Fibroblast of lung (primary cell): Measurements from ENCODE around the gene PRMT7. TPM values are rescaled to one million over a fixed set of nuclear protein-coding genes. Genes with fewer than 3 reads are reported as not detected.

Experiments
- DNase-seq, 2 donors: peaks; one replicate each; pipeline versions ENCODE4 v3.0.0 to v3.0.0-alpha.2; 2010; ENCODE audit warnings: low read depth in 2 of 2
- H2AFZ ChIP-seq: 2 replicates; pipeline ENCODE4 v1.5.1; 2012; ENCODE audit warnings: low read length, control low read depth, inconsistent platforms
- H3K27ac ChIP-seq: 2 replicates; pipeline ENCODE4 v1.5.1; 2011; ENCODE audit warnings: low read length, control low read depth; ENCODE audit not compliant: insufficient read depth
- H3K27me3 ChIP-seq: 2 replicates; pipeline ENCODE4 v1.5.1; 2011; ENCODE audit warnings: mild to moderate bottlenecking, low read length; ENCODE audit not compliant: control insufficient read depth, insufficient read depth
- H3K36me3 ChIP-seq: 2 replicates; pipeline ENCODE4 v1.5.1; 2011; ENCODE audit warnings: low read length; ENCODE audit not compliant: control insufficient read depth, insufficient read depth
- H3K4me1 ChIP-seq: 2 replicates; pipeline ENCODE4 v1.5.1; 2011; ENCODE audit warnings: low read length; ENCODE audit not compliant: control insufficient read depth, insufficient read depth; ENCODE audit errors: extremely low read depth
- H3K4me2 ChIP-seq: 2 replicates; pipeline ENCODE4 v1.5.1; 2011; ENCODE audit warnings: low read length, control low read depth; ENCODE audit not compliant: insufficient read depth; ENCODE audit errors: extremely low read depth
- H3K4me3 ChIP-seq, 4 experiments: fragments of 200-600 bp in 1 of 4; sonication (generic) in 1 of 4; replicated peaks in 1 of 4; 2 replicates each; pipeline ENCODE4 v1.5.1; 2011 to 2016; ENCODE audit warnings: low read length in 4 of 4, low read depth in 3 of 4, mild to moderate bottlenecking in 3 of 4, control low read depth in 2 of 4, inconsistent platforms in 1 of 4, mixed read lengths in 1 of 4; ENCODE audit not compliant: insufficient read depth in 1 of 4; ENCODE audit errors: control extremely low read depth in 1 of 4
- H3K79me2 ChIP-seq: 2 replicates; pipeline ENCODE4 v1.5.1; 2012; ENCODE audit warnings: mild to moderate bottlenecking, low read length, inconsistent platforms; ENCODE audit not compliant: control insufficient read depth, insufficient read depth
- H3K9ac ChIP-seq: 2 replicates; pipeline ENCODE4 v1.5.1; 2011; ENCODE audit warnings: mild to moderate bottlenecking, low read length, control low read depth; ENCODE audit not compliant: insufficient read depth
- H3K9me3 ChIP-seq: 2 replicates; pipeline ENCODE4 v1.5.1; 2012; ENCODE audit warnings: low read depth, low read length; ENCODE audit not compliant: control insufficient read depth, insufficient read depth
- H4K20me1 ChIP-seq: 2 replicates; pipeline ENCODE4 v1.5.1; 2011; ENCODE audit warnings: low read length; ENCODE audit not compliant: control insufficient read depth, insufficient read depth; ENCODE audit errors: extremely low read depth
- EZH2 ChIP-seq: IDR thresholded peaks from 2 replicates; pipeline ENCODE4 v1.5.1; 2012; ENCODE audit warnings: low read length, control low read depth, mild to moderate bottlenecking; ENCODE audit errors: missing control alignments
- polyA plus RNA-seq, 2 donors: library from polyadenylated mRNA; depleted of rRNA in 1 of 2; stranded (reverse) in 1 of 2; unstranded in 1 of 2; fragments of >200 nt; gene quantifications; 2 replicates each; pipeline ENCODE4 v1.2.1, GENCODE V29; 2011 to 2012; ENCODE audit warnings: missing spikeins in 1 of 2
- total RNA-seq: library from RNA; depleted of rRNA; stranded (reverse); fragments of >200 nt; gene quantifications from 2 replicates; pipeline ENCODE4 v1.2.1, GENCODE V29; 2014
- TF ChIP-seq, protein P1 (sequence below), 2 donors: IDR thresholded peaks in 1 of 2; conservative IDR thresholded peaks in 1 of 2; 1 replicate in 1 of 2; 2 replicates in 1 of 2; pipeline ENCODE4 v1.5.1; 2011 to 2012; ENCODE audit warnings: low read length in 2 of 2, control low read depth in 1 of 2, inconsistent platforms in 1 of 2, low read depth in 1 of 2, mild to moderate bottlenecking in 1 of 2

PRMT7 gene
- total and polyA plus RNA-seq, 2 donors (not counting 1 experiment from before 2014, with no cell fraction given), result 24.0 to 39.3 TPM

DNA sequence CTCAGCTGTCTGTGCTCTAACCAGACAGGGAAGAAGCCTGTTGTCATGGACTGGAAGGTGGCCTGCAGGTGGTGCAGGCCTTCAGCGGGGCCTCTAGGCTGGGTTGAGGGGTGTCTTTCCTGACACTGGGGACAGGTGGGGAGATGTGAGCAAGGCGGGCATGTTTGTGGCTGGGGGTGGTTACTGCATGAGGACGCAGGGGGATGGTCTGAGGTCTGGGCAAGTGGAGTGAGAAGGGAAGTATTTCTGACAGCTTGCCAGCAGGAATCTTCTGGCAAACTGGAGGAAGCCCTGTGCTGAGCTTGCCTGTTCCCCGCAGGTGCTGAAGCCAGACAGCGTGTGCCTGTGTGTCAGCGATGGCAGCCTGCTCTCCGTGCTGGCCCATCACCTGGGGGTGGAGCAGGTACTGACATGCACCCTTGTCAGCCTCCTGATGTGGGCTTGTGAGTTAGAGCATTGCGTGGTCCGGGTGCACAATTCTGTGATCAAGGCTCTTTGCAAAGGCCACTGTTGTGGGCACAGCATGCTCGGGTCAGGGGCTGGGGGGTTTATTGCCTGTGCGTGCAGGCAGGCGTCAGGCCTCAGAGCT, 36.2 kb downstream of the PRMT7 start:
- Histone ChIP-seq H3K27ac (no peak overlapping the region), H3K36me3 (peaks cover 20% of the 10 kb centered on the region)
- no peak for DNase-seq

DNA sequence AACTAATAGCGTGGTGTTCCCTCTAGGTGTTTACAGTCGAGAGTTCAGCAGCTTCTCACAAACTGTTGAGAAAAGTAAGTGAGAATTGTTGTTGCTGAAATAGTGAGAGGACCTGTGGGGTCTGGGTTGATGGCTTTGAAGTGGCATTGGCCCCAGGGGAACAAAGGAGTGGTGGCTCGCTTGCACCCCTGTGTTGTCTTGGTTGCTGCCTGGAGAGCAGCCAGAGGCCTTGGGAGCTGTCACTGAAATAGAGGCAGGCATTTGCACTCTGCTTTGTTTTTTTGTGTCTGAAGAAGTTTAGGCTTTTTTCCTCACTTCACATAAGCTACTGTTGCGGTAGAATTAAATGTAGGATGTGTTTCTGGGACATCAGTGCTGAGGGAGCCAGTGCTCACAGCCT, 36.8 kb downstream of the PRMT7 start:
- TF ChIP-seq EZH2, result no peak
- TF ChIP-seq, protein P1, sequence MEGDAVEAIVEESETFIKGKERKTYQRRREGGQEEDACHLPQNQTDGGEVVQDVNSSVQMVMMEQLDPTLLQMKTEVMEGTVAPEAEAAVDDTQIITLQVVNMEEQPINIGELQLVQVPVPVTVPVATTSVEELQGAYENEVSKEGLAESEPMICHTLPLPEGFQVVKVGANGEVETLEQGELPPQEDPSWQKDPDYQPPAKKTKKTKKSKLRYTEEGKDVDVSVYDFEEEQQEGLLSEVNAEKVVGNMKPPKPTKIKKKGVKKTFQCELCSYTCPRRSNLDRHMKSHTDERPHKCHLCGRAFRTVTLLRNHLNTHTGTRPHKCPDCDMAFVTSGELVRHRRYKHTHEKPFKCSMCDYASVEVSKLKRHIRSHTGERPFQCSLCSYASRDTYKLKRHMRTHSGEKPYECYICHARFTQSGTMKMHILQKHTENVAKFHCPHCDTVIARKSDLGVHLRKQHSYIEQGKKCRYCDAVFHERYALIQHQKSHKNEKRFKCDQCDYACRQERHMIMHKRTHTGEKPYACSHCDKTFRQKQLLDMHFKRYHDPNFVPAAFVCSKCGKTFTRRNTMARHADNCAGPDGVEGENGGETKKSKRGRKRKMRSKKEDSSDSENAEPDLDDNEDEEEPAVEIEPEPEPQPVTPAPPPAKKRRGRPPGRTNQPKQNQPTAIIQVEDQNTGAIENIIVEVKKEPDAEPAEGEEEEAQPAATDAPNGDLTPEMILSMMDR (conservative IDR thresholded peaks at IDR 0.05 in 1 of 2, IDR thresholded peaks at IDR 0.05 in 1 of 2; ENCODE audit: low read depth in 1 of 2, low read length in 2 of 2), result no peak

More for the DNA sequence above, 36.2 kb downstream of the PRMT7 start:
- Histone ChIP-seq H3K79me2 (no peaks in the 10 kb centered on the region), H3K4me1 (no peaks in the 10 kb centered on the region), H4K20me1 (no peaks in the 10 kb centered on the region), H3K4me3 (no peak overlapping the region), H3K4me2 (no peak overlapping the region), H3K9ac (no peak overlapping the region), H2AFZ (no peak overlapping the region), H3K9me3 (no peaks in the 10 kb centered on the region), H3K27me3 (no peaks in the 10 kb centered on the region)
- no peak for TF ChIP-seq EZH2
- TF ChIP-seq, protein P1 (conservative IDR thresholded peaks at IDR 0.05 in 1 of 2, IDR thresholded peaks at IDR 0.05 in 1 of 2; ENCODE audit: low read depth in 1 of 2, low read length in 2 of 2), result no peak

DNA sequence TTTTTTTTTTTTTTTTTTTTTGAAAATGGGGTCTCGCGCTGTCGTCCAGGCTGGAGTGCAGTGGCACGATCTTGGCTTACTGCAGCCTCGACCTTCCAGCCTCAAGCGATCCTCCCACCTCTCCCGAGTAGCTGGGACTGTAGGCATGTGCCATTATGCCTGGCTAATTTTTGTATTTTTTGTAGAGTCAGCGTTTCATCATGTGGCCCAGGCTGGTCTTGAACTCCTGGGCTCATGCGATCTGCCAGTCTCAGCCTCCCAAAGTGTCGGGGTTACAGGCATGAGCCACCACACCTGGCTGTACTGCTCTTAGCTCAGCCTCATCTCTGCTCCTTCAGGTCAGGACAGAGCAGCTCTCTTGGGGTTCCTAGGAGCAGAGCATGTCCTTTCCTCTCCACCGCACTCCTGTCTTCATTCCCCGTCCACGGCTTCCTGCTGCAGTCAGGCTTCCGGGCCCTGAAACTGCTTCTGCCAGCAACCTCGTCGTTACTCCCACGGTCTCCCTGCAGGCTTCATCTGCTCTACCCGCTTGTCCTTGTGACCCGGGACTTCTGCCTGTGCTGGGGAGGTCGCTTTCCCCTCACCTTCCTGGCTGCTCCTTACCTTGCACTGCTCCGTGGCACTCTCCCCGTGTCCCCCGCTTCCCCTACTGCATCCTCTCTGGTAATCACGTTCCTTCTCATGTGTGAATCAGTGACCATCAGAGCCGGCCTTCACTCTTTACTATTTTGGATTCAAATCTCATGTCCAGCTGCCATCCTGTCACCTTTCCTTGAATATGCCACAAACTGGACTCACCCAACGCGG, 38.0 kb downstream of the PRMT7 start:
- H4K20me1 ChIP-seq, result no peaks in the 10 kb centered on the region
- no peaks in the 10 kb centered on the region for H3K9me3 ChIP-seq
- H3K4me2 ChIP-seq, result no peak overlapping the region
- no peaks in the 10 kb centered on the region for H3K4me1 ChIP-seq
- H2AFZ ChIP-seq, result no peak overlapping the region
- H3K27me3 ChIP-seq, result no peaks in the 10 kb centered on the region
- no peak for DNase-seq
- peaks cover 23% of the 10 kb centered on the region for H3K36me3 ChIP-seq
- H3K27ac ChIP-seq, result no peak overlapping the region
- H3K79me2 ChIP-seq, result no peaks in the 10 kb centered on the region
- H3K9ac ChIP-seq, result no peak overlapping the region
- no peak overlapping the region for H3K4me3 ChIP-seq
- TF ChIP-seq, protein P1 (conservative IDR thresholded peaks at IDR 0.05 in 1 of 2, IDR thresholded peaks at IDR 0.05 in 1 of 2; ENCODE audit: low read depth in 1 of 2, low read length in 2 of 2), result no peak
- TF ChIP-seq EZH2, result no peak

More for the DNA sequence above, 36.8 kb downstream of the PRMT7 start:
- Histone ChIP-seq H3K79me2 (no peaks in the 10 kb centered on the region), H3K4me2 (no peak overlapping the region), H3K9me3 (no peaks in the 10 kb centered on the region), H4K20me1 (no peaks in the 10 kb centered on the region), H3K9ac (no peak overlapping the region), H3K27ac (no peak overlapping the region), H3K4me3 (no peak overlapping the region), H3K36me3 (peaks cover 20% of the 10 kb centered on the region), H3K27me3 (no peaks in the 10 kb centered on the region), H3K4me1 (no peaks in the 10 kb centered on the region), H2AFZ (no peak overlapping the region)
- DNase-seq, result no peak
